MM.1S (cell line): ENCODE measurements around the gene DIO3.

Experiments used
- CTCF ChIP-seq: fragments of 300-600 bp; sonication (generic); IDR thresholded peaks from 2 replicates; pipeline ENCODE4 v1.5.1; 2016; ENCODE audit warnings: antibody characterized with exemption, low read length, mixed read lengths
- EZH2 ChIP-seq: fragments of 300-600 bp; sonication (generic); optimal IDR thresholded peaks from 2 replicates; pipeline ENCODE3; 2017; ENCODE audit warnings: low read depth, mild to moderate bottlenecking, antibody characterized with exemption, low read length, mixed read lengths

- TF ChIP-seq CTCF, result no peak
- TF ChIP-seq EZH2, result no peak
Observed at GRCh38 chr14:101527987-101528386, 33.3 kb upstream of the DIO3 start.
